HUES48 (cell line): ENCODE results near the gene SUPT5H.

Source experiments
- H3K27ac ChIP-seq: one replicate; pipeline ENCODE4 v1.7.0; 2013; ENCODE audit warnings: low read depth, low read length, inconsistent platforms
- H3K27me3 ChIP-seq: 2 replicates; pipeline ENCODE4 v1.6.1; 2013; ENCODE audit warnings: mild to moderate bottlenecking, low read length; ENCODE audit not compliant: control insufficient read depth, insufficient read depth
- H3K36me3 ChIP-seq: 2 replicates; pipeline ENCODE4 v1.6.1; 2013; ENCODE audit warnings: low read length; ENCODE audit not compliant: control insufficient read depth, insufficient read depth
- H3K4me1 ChIP-seq: 2 replicates; pipeline ENCODE4 v1.6.1; 2013; ENCODE audit warnings: mild to moderate bottlenecking, low read length; ENCODE audit not compliant: control insufficient read depth, insufficient read depth
- H3K4me3 ChIP-seq: 2 replicates; pipeline ENCODE4 v1.5.1; 2013; ENCODE audit warnings: mild to moderate bottlenecking, low read depth, low read length
- H3K9ac ChIP-seq: 2 replicates; pipeline ENCODE4 v1.6.1; 2013; ENCODE audit warnings: mild to moderate bottlenecking, low read depth, low read length, moderate library complexity
- H3K9me3 ChIP-seq: 2 replicates; pipeline ENCODE4 v1.6.1; 2013; ENCODE audit warnings: low read length; ENCODE audit not compliant: control insufficient read depth, insufficient read depth

Gene SUPT5H

DNA sequence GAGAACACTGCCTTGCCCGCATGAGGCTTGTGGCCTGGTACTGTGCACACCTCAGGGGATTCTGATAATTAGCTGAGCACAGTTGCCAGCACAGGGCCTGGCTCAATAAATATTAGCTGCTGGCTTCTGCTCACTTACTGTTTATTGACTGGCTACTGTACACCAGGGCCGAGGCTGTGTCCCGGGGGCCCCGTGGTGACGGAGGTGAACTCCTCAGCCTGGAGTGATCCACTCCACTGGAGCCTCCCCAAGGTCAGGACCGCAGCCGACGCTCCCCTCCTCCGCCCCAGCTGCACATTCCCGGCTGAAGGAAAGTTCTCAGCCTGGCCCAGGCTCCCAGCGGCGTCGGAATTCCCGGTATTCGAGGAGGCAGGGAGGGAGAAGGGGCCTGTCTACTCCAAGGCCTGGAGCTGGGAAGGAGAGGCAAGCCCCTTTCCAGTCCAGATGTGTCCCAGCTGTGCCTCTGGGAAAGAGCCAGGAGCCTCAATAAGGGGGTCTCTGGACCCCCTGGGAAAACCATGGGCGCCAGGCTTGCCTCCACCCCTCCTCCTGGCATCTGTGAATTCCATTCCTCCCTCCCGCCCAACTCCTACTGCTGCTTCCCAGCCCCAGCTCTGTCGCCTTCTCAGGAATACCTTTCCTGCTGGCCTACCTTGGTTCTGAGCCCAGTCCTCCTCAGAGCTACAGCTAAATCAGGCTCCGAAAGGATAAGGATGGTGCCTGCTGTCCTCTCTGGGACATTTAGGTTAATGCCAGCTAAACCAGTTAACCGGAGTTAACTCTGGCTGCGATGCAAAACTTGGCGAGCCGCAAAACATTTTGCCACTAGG lies 16.9 kb upstream of the SUPT5H start:
- Histone ChIP-seq H3K36me3 (peaks cover 40% of the 10 kb centered on the region), H3K9ac (peak overlapping the region; percentile 32), H3K4me1 (peaks cover 29% of the 10 kb centered on the region), H3K27me3 (no peaks in the 10 kb centered on the region), H3K27ac (peak overlapping the region; percentile 94), H3K9me3 (no peaks in the 10 kb centered on the region), H3K4me3 (peak overlapping the region; percentile 37)

DNA sequence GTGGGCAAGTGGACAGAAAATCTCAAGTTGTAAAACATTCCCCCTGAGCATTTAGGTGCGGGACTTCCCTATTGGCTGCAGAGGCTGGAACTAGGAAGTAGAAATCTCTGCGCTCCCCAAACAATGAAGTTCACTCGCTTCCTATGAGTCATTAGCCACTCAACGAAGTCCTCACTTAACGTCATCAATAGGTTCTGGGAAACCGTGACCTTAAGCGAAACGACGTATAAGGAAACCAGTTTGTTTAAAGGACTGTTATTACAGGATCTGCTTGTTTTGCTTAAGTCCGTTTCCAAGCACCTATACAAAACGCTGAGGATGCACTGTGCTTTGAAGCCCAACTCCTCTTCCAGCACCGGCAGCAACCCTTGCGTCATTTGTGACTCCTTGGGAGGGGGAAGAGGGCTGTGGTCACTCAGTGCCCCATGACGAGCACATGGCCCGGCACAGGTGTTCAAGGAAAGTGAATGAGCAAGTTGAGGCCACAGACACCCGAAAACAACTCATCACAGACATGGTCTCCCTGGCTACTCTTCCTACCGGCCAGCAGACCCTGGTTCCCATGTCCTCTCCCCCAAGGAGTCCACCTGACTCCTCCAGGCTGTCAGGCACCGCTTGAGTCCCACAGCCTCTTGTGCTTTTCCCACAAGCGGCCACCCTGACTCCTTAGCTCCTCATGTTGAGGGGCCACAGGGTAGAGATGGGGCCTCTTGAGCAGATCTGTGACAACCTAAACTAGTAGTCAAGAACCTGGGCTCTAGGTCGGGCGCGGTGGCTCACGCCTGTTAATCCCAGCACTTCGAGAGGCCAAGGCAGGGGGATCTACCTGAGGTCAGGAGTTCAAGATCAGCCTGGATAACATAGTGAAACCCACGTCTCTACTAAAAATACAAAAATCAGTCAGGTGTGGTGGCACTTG lies 14.4 kb upstream of the SUPT5H start:
- Histone ChIP-seq H3K4me1 (peaks cover 35% of the 10 kb centered on the region), H3K9ac (peak overlapping the region; percentile 0; the same call in 1 of the 2 replicates), H3K36me3 (peaks cover 34% of the 10 kb centered on the region), H3K27ac (peak overlapping the region; percentile 90), H3K4me3 (no peak overlapping the region), H3K27me3 (no peaks in the 10 kb centered on the region), H3K9me3 (no peaks in the 10 kb centered on the region)

DNA sequence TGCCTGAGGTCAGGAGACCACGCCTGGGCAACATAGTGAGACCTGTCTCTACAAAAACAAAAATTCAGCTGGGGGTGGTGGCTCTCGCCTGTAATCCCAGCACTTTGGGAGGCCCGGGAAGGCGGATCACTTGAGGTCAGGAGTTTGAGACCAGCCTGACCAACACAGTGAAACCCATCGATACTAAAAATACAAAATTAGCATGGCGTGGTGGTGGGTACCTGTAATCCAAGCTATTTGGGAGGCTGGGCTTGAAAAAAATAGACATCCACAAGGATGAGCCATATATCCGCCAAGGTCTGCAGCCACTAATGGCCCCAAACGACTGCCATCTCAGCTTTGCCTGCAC lies 12.7 kb upstream of the SUPT5H start:
- Histone ChIP-seq H3K27me3 (no peaks in the 10 kb centered on the region), H3K9ac (no peak overlapping the region), H3K27ac (peak overlapping the region; percentile 18), H3K4me3 (no peak overlapping the region), H3K36me3 (peaks cover 34% of the 10 kb centered on the region), H3K9me3 (no peaks in the 10 kb centered on the region), H3K4me1 (peaks cover 30% of the 10 kb centered on the region)

DNA sequence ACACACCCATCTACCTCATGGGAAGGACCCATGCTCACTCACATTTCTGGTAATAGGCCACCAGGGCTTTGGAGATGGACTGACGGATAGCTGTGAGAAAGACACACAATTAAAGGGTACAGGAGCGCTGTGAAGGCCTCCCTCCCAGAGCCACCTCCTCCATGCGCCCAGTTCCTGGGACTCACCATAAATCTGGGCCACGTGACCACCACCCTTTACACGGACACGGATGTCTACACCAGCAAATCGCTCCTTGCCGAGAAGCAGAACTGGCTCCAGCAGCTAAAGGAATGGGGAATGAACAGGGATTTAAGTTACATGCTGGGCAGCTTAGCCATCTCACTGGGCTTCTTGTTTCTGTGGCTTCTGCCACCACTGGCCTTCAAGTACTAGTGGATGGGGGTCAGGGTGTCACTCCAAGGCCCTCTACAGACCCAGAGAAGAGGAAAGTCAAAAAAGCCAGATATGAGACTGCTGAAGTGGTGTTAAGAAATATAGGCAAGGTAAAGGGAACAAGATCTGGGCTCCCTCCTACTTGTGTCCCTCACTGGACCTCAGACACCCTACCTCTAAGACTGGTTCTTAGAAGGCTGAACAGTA lies 11.8 kb upstream of the SUPT5H start:
- Histone ChIP-seq H3K27me3 (no peaks in the 10 kb centered on the region), H3K4me1 (peaks cover 24% of the 10 kb centered on the region), H3K36me3 (peaks cover 34% of the 10 kb centered on the region), H3K4me3 (peak overlapping the region; percentile 98; the same call in 1 of the 2 replicates), H3K27ac (peak overlapping the region; percentile 77), H3K9ac (peak overlapping the region; percentile 98; the same call in 1 of the 2 replicates), H3K9me3 (no peaks in the 10 kb centered on the region)

DNA sequence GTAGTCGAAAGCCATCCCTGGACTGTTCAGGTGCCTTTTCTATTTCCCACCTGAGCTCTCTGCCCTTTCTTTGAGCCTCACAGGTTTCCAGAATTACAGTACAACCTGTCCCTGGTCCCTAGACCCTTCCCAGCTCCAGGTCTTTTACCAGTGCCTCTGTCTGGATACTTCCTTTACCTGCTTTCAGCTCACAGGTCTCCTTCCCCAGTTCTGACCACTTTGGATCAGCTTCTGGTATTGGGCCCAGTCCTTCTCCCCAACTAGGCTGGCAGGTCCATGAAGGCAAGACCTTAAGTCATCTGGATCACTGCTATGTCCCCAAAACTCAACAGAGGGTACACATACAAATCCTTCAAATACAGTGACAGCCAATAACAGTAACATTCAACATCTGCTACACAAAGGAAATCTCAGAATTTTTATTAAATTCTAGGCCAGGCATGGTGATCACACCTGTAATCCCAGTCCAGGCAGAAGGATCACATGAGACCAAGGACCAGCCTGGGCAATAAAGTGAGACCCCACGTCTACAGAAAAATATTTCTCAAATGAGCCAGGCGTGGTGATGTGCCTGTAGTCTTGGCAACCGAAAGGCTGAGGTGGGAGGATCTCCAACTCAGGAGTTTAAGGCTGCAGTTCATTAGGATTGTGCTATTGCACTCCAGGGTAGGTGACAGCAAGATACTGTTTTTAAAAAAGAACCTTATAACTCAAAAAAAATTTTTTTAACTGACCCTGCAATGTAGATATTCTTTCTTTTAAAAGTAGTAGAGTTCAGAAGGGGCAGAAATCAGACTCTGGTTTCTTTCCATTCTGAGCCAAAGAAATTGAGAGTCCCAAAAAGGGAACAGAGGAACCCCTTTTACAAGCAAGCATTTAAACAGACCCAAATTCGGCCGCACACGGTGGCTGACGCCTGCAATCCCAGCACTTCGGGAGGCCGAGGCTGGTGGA lies 11.0 kb upstream of the SUPT5H start:
- Histone ChIP-seq H3K27ac (peak overlapping the region; percentile 77), H3K9me3 (no peaks in the 10 kb centered on the region), H3K4me1 (peaks cover 19% of the 10 kb centered on the region), H3K36me3 (peaks cover 34% of the 10 kb centered on the region), H3K27me3 (no peaks in the 10 kb centered on the region), H3K9ac (peak overlapping the region; percentile 98), H3K4me3 (peak overlapping the region; percentile 98)

DNA sequence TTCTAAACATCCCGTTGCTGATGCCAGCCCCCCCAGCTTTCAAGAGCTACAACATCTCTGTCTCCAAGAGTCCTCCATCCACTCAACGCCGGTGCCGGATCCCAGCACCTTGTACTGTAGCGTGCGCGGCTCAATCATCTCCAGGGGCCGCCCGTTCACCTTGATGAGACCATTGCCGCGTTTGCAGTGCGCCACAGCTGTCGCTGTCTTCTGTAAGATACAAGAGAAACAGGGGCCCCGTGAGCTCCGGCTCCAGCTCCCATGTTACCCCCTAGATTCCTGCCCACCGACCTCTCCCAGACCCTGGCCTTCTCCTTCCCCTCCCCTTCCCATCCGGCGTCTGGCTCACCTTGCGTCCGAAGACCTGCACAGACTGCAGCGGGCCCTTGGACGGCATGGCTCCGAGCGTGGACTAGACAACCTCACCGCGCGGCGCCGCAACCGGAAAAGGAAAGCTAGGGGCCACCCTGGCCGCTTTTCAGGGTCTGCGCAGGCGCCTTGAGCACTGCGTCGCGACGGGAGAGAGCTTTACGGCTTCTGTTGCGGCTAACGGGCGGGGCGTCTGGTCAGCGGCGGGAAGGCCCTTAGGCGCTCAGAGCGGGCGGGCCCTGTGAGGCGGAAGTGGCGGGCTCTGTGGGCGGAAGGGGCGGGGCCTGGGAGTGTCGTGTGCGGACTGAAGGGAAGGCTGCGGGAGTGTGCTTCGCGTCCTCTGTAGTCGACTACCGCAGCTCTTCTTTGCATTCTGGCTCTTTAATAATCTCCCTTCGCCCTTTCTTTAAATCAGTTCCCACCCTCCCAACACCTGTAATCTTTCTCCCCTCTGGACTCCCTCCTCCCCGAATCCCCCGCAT lies 9.7 kb upstream of the SUPT5H start, which contains the start of gene RPS16:
RPS16 (minus strand) TSS at position 451 of the 851 bp plus-strand sequence; CDS start at position 397, 54 bp downstream.
- Histone ChIP-seq H3K9me3 (no peaks in the 10 kb centered on the region), H3K9ac (peak within 1 kb of the TSS; percentile 98), H3K36me3 (peaks cover 34% of the 10 kb centered on the region), H3K27ac (peak within 1 kb of the TSS; percentile 91), H3K4me1 (peaks cover 15% of the 10 kb centered on the region), H3K27me3 (no peaks in the 10 kb centered on the region), H3K4me3 (peak within 1 kb of the TSS; percentile 98)

DNA sequence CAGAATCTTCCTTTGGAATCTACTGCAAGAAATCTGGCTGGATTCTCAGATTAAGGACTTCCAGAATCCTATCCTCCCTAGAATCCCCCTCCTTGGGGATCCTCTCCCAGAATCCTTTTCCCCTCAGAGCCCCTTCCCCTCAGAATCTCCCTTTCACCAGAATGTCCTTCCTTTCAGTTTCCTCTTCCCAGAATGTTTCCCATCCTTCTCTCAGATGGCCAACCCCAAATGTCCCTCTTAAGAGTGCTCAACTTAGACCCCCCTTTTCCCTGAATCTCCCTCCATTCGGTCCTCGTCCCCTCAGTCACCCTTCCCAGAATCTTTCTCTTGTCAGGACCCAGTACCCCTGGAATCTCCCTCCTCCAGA lies 9.0 kb upstream of the SUPT5H start:
- peaks cover 34% of the 10 kb centered on the region for H3K36me3 ChIP-seq
- H3K9ac ChIP-seq: peak overlapping the region; percentile 72
- H3K4me1 ChIP-seq: peaks cover 10% of the 10 kb centered on the region; the same call in 1 of the 2 replicates
- H3K27me3 ChIP-seq: no peaks in the 10 kb centered on the region
- H3K4me3 ChIP-seq: peak overlapping the region; percentile 98
- H3K27ac ChIP-seq: peak overlapping the region; percentile 91
- no peaks in the 10 kb centered on the region for H3K9me3 ChIP-seq

DNA sequence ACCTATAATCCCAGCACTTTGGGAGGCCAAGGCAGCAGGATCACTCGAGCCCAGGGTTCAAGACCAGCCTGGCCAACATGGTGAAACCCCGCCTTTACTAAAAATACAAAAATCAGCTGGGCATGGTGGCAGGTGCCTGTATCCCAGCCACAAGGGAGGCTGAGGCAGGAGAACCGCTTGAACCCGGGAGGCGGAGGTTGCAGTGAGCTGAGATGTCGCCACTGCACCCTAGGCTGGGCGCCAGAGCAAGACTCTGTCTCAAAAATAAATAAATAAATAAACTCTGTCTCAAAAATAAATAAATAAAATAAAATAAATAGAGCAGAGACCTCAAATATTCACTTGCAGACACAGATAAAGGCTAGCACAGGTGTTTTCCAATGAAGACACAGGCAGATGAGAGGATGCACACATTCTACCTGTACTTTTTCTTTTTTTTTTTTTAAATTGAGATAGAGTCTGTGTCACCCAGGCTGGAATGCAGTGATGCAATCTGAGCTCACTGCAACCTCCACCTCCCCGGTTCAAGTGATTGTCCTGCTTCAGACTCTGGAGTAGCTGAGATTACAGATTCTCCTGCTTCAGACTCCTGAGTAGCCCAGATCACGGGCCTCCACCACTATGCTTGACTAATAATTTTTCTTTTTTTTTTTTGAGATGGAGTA lies 7.0 kb upstream of the SUPT5H start:
- no peak overlapping the region for H3K27ac ChIP-seq
- H3K36me3 ChIP-seq: peaks cover 18% of the 10 kb centered on the region
- H3K4me1 ChIP-seq: peaks cover 10% of the 10 kb centered on the region; the same call in 1 of the 2 replicates
- no peak overlapping the region for H3K4me3 ChIP-seq
- no peak overlapping the region for H3K9ac ChIP-seq
- no peaks in the 10 kb centered on the region for H3K27me3 ChIP-seq
- no peaks in the 10 kb centered on the region for H3K9me3 ChIP-seq

DNA sequence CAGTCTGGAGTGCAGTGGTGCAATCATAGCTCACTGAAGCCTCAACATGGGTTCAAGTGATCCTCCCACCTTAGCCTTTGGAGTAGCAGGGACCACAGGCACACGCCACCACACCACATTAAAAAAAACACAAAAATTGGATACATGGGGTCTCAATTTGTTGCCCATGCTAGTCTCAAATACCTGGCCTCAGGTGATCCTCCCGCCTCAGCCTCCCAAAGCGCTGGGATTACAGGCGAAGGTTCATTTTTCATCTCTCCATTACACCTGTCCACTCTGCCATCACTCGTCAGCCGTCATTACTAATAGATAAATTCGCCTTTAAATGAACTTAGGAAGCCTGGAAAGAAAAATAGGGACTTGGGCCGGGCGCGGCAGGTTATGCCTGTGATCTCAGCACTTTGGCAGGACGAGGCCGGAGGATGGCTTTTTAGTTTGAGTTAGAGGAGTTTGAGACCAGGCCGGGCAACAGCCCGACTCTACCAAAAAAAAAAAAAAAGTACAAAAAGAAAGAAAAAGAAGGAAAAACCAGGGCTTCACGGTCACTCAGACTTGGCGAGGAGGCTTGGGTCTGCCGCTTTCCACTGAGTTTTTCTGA lies 685 bp upstream of the SUPT5H start:
- Histone ChIP-seq H3K27ac (peak overlapping the region; percentile 93), H3K4me1 (no peaks in the 10 kb centered on the region), H3K36me3 (peaks cover 23% of the 10 kb centered on the region), H3K9me3 (no peaks in the 10 kb centered on the region), H3K9ac (peak overlapping the region; percentile 90), H3K27me3 (no peaks in the 10 kb centered on the region), H3K4me3 (peak overlapping the region; percentile 95)
